NCI-H69 (cell line): ENCODE data around the gene MYH7.
A peak's percentile ranks its signal among the peaks of the same experiment; 100 is the strongest.
"Not testable (repeated sequence)": the region's sequence is repeated elsewhere in the genome, so short reads cannot be mapped to it uniquely, and the experiment has no call there.

Experiments
- DNase-seq: peaks from one replicate; lab custom pipeline; 2025; lab: John Stamatoyannopoulos, UW

MYH7 gene

GRCh38 chr14:23435543-23436326 is at the start of gene MYH7:
MYH7 (minus strand) TSS chr14:23435660; CDS start chr14:23433732, 1,928 bp downstream.
- no peak for DNase-seq

GRCh38 chr14:23483236-23483854 is 47.9 kb upstream of the MYH7 start:
- peak; percentile 91 for DNase-seq

- DNase-seq, result peak; percentile 63
These were observed 47.3 kb upstream of the MYH7 start for GRCh38 chr14:23482823-23483148.

GRCh38 chr14:23481979-23482822 is 46.7 kb upstream of the MYH7 start:
- DNase-seq, result peak; percentile 46

- no peak for DNase-seq
These were observed 46.0 kb upstream of the MYH7 start for GRCh38 chr14:23481362-23481970.

- peak; percentile 77 for DNase-seq
These were observed 42.8 kb upstream of the MYH7 start for GRCh38 chr14:23478109-23478759.

- DNase-seq, result no peak
These were observed 35.5 kb upstream of the MYH7 start for GRCh38 chr14:23470947-23471346.

GRCh38 chr14:23469906-23470403 is 34.5 kb upstream of the MYH7 start:
- DNase-seq, result no peak

- DNase-seq, result peak; percentile 100
These were observed 33.9 kb upstream of the MYH7 start, which contains the start of gene NGDN for GRCh38 chr14:23469127-23469905. NGDN (plus strand) TSS chr14:23469703; CDS start chr14:23469716, 13 bp downstream.

- no peak for DNase-seq
These were observed 33.3 kb upstream of the MYH7 start for GRCh38 chr14:23468704-23469126.

GRCh38 chr14:23465261-23465660 is 29.8 kb upstream of the MYH7 start:
- no peak for DNase-seq

- DNase-seq, result no peak
These were observed 29.2 kb upstream of the MYH7 start for GRCh38 chr14:23464700-23465099.

- DNase-seq, result no peak
These were observed 25.5 kb upstream of the MYH7 start for GRCh38 chr14:23460960-23461359.

- DNase-seq, result no peak
These were observed 22.4 kb upstream of the MYH7 start for GRCh38 chr14:23457587-23458445.

- not testable (repeated sequence) for DNase-seq
These were observed 21.6 kb upstream of the MYH7 start for GRCh38 chr14:23456883-23457586.

GRCh38 chr14:23454445-23454856 is 19.0 kb upstream of the MYH7 start:
- DNase-seq, result peak; percentile 49

GRCh38 chr14:23452237-23452636 is 16.8 kb upstream of the MYH7 start:
- DNase-seq, result no peak

- no peak for DNase-seq
These were observed 14.9 kb upstream of the MYH7 start for GRCh38 chr14:23450379-23450778.

- no peak for DNase-seq
These were observed 13.9 kb upstream of the MYH7 start for GRCh38 chr14:23449314-23449713.
